GM21825 (cell line): ENCODE results near the gene MALT1.
A peak's percentile ranks its signal among the peaks of the same experiment; 100 is the strongest.
"Not testable (repeated sequence)": the region's sequence is repeated elsewhere in the genome, so short reads cannot be mapped to it uniquely, and the experiment has no call there.

Source experiments
- ATAC-seq: cut with Tn5 transposase; IDR thresholded peaks from one replicate; pipeline ENCODE4 v1.9.1; 2021; ENCODE audit warnings: mild to moderate bottlenecking, moderate library complexity; ENCODE audit not compliant: unreplicated experiment

Gene MALT1

GRCh38 chr18:58671111-58671631, at the start of gene MALT1:
Gene MALT1, plus strand, starts transcription at chr18:58671465. Its CDS starts 179 bp downstream, at chr18:58671644.
- peak; percentile 70 for ATAC-seq

GRCh38 chr18:58624011-58624410, 47.3 kb upstream of the MALT1 start:
- ATAC-seq, result no peak

GRCh38 chr18:58625839-58626238, 45.4 kb upstream of the MALT1 start:
- ATAC-seq, result no peak

- no peak for ATAC-seq
Observed at GRCh38 chr18:58630071-58630470, 41.2 kb upstream of the MALT1 start.

DNA sequence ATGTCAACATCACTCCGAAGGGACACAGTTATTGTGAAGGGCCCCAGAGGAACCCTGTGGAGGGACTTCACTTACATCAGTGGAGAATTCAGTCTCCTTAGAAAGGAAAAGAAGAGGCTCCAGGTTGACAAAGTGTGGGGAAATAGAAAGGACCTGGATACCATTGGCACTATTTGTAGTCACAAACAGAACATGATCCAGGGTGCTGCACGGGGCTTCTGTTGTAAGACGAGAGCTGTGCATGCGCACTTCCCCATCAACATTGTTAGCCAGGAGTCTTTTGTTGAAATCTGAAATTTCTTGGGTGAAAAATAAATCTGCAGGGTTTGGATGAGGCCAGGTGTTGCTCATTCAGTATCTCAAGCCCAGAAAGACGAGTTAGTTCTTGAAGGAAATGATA, 40.0 kb upstream of the MALT1 start:
- no peak for ATAC-seq

- no peak for ATAC-seq
Observed at GRCh38 chr18:58632552-58632951, 38.7 kb upstream of the MALT1 start.

- no peak for ATAC-seq
Observed at GRCh38 chr18:58633874-58634273, 37.4 kb upstream of the MALT1 start.

DNA sequence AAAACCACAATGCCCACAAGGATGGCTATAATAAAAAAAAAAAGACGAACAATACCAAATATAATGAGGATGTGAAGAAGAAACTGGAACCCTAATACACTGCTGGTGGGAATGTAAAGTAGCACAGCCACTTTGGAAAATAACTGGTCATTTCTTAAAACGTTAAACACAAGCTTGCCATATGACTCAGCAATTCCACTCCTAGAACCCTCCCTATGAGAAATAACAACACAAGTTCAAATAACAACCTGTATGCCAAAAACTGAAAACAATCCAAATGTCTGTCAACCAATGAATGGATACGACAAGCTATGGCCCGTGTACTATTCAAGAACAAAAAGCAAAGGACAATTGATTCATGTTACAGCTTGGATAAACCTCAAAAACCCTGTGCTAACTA, 35.4 kb upstream of the MALT1 start:
- no peak for ATAC-seq

- ATAC-seq, result no peak
Observed at GRCh38 chr18:58637197-58637596, 34.1 kb upstream of the MALT1 start.

DNA sequence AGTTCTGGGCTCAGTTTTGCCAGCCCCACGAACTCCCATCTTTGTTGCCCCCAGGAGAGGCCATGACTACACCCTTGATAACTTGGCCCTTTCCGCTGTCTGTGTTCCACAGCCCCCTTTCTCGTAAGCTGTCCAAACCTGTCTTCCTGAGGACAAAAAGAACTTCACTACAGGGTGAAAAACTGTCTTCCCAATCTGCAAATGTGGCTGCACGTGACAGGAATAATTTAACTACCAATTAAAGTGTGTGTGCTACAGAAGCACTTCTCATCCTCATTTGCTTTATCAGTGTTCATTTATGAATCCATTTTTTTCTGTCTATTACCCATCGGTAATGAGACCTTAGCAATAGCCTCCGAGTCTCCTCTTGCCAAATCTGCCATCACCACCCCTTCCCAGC, 33.3 kb upstream of the MALT1 start:
- ATAC-seq, result no peak

DNA sequence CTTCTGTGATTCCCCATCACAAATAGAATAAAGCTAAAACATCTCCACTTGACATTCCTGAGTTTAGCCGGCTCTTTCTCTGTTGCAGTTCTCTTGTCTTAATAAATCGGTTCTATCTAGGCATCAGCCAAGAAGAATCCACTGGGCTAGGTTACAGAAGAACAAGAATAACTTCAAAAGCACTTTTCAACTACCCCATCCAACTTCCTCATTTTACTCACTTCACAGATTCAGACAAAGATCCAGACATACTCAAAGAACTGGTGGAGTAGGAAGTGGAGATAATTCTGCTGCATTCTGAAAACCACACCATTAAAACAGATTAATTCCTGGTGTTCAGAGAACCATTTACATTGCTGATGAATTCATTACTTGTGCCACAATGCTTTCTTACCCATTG, 32.8 kb upstream of the MALT1 start:
- no peak for ATAC-seq

DNA sequence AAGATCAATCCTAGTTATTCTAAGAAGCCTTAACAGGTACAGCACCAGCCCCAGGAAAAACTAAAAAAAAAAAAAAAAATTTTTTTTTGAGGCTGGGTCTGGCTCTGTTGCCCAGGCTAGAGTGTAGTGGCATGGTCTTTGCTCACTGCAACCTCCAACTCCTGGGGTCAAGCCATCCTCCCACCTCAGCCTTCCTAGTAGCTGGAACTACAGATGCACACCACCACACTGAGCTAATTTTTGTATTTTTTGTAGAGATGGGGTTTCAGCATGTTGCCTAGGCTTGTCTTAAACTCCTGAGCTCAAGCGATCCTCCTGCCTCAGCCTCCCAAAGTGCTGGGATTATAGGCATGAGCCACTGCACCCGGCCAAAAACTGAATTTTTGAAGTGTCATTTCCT, 32.0 kb upstream of the MALT1 start:
- ATAC-seq, result no peak

DNA sequence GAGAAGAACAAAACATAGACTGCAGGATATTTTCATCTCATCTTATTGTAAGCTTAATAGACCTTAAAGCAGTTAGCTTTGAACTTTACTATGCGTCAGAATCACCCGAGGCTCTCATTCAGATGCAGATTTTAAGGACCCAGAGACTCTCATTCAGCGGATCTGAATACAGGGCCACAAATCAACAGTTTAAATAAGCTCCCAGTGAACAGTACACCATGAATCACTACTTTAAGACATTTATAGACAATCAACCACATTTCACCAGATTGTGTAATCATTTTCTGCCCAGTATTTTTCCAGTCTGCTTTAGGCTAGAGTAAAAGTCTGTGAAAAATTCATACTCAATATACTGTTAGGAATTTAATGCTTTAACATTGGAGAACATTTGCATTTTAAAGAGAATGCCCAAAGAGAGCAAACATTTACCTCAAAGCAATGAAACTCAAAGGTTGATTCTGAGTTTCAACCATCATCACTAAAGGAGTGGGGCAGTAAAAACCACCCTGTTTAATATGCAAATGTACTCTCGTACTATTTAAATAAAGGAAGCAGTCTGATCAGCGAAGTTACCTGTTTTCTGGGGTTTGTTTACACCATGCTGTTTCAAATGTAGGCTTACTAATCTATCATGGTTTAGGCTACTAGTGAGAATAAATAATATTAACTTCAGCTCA, 31.4 kb upstream of the MALT1 start:
- peak; percentile 66 for ATAC-seq

DNA sequence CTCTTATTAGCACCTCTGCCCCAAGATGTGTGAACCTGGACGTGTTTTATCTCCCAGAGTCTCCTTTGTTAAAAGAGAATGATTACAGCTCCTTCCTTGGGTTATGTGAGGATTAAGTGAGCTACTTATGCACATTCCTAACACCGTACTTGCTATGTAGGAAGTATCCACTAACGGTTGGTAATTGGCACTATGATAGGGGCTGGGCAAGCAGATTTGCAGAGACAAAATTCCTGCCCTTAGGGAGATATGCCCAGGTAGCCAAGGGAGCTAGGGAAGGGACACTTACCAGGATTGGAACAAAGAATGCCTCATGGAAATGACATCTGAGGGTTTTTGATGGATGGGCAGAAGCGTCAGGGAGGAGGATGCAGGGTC, 30.8 kb upstream of the MALT1 start:
- ATAC-seq, result no peak

DNA sequence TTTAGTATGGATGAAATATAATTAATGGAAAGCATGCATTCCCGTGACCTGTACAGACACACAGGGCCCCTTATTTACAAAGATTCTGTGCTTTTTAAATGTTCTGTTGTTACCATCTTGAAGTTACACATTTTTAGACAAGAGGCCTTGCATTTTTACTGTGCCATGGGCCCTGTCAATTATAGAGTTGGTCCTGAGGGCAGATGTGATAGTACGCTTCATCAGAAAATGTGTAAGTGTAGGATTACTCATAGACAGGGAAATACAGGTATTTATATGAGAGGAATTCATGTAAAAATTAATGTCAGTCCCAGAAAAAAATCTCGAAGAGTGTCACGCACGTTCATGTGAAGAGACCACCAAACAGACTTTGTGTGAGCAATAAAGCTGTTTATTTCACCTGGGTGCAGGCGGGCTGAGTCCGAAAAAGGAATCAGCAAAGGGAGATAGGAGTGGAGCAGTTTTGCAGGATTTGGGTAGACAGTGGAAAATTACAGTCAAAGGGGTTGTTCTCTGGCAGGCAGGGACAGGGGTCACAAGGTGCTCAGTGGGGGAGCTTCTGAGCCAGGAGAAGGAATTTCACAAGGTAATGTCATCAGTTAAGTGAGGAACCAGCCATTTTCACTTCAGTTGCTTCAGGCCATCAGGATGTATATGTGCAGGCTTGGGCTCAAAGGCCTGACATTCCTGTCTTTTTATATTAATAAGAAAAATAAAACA, 30.2 kb upstream of the MALT1 start:
- no peak for ATAC-seq

- ATAC-seq, result not testable (repeated sequence)
Observed at GRCh38 chr18:58643557-58643956, 27.7 kb upstream of the MALT1 start.

GRCh38 chr18:58645398-58645797, 25.9 kb upstream of the MALT1 start:
- no peak for ATAC-seq

GRCh38 chr18:58646334-58646862, 24.9 kb upstream of the MALT1 start:
- no peak for ATAC-seq

DNA sequence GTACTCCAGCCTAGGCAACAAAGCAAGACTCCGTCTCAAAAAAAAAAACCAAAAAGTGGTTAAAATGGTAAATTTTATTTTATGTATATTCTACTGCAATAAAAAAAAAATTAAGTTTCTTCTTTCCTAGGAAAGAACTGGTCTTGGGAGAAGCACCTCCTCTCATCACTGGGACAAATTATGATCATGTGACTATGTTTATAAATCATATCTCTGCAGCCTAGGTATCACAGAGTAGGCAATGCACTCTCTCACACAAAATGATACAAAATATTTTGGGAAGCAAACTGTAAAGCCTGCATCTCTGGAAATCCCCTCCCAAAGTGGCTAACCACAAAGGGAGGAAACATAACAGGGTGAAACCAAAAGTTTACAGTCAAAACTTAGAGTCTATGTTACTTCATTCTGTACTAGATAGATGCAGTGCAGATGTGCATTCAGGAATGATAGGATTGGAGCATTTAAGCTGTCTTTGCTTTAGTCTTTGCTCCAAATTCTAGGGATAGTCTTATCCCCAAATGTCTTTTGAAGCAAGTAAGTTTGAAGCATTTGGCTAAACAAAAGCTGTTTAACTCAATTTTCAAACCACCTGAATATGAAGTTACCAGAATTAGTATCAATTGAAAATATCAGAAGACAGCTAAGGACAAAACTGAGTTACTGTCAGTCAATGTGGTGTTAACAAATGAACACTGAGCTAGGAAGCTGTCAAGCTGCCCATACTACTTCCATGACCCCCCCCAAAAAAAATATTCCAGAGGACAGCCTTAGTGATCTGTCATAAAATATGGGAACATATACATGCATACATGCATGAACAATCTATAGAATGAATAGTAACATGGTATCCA, 21.1 kb upstream of the MALT1 start:
- no peak for ATAC-seq

DNA sequence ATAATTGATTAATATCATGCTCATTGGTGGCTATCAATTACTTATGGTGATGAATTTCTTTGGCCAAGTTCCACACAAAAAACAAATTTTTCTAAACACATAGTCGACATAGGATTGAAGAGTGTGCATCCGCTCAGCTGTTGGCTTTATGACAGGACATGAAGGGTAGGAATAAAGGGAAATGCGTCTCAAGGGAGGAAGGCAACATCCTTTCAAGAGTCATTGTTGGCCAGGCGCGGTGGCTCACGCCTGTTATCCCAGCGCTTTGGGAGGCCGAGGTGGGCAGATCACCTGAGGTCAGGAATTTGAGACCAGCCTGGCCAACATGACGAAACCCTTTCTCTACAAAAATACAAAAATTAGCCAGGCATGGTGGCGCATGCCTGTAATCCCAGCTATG, 20.4 kb upstream of the MALT1 start:
- ATAC-seq, result not testable (repeated sequence)

GRCh38 chr18:58653144-58653722, 18.0 kb upstream of the MALT1 start:
- not testable (repeated sequence) for ATAC-seq
